Hippocampal formation (tissue), 2 donors: ENCODE data around the gene LAMC2.

ENCODE experiments used
- DNase-seq, 2 donors: peaks; one replicate each; lab custom pipeline; 2025; lab: John Stamatoyannopoulos, UW

Gene LAMC2

GRCh38 chr1:183214021-183214970 is 28.2 kb downstream of the LAMC2 start:
- no peak for DNase-seq

GRCh38 chr1:183215076-183215720 is 29.1 kb downstream of the LAMC2 start:
- DNase-seq = no peak

- DNase-seq = no peak
Observed at GRCh38 chr1:183215936-183216335, 29.9 kb downstream of the LAMC2 start.

- no peak for DNase-seq
Observed at GRCh38 chr1:183218027-183218618, 32.1 kb downstream of the LAMC2 start.

GRCh38 chr1:183218971-183219615 is 33.0 kb downstream of the LAMC2 start:
- no peak for DNase-seq

GRCh38 chr1:183219616-183220009 is 33.5 kb downstream of the LAMC2 start:
- no peak for DNase-seq

GRCh38 chr1:183222909-183223308 is 36.8 kb downstream of the LAMC2 start:
- no peak for DNase-seq

- no peak for DNase-seq
Observed at GRCh38 chr1:183223467-183223866, 37.4 kb downstream of the LAMC2 start.

GRCh38 chr1:183226361-183226760 is 40.3 kb downstream of the LAMC2 start:
- DNase-seq = no peak

GRCh38 chr1:183226963-183227362 is 40.9 kb downstream of the LAMC2 start:
- no peak for DNase-seq

GRCh38 chr1:183227422-183228346 is 41.6 kb downstream of the LAMC2 start:
- no peak for DNase-seq

- DNase-seq = no peak
Observed at GRCh38 chr1:183228347-183229220, 42.5 kb downstream of the LAMC2 start.

GRCh38 chr1:183230413-183230812 is 44.3 kb downstream of the LAMC2 start:
- DNase-seq = no peak

- no peak for DNase-seq
Observed at GRCh38 chr1:183231545-183231944, 45.5 kb downstream of the LAMC2 start.

- no peak for DNase-seq
Observed at GRCh38 chr1:183233113-183233512, 47.0 kb downstream of the LAMC2 start.

- peak in 1 of 2 donors; percentile 21 for DNase-seq
Observed at GRCh38 chr1:183234660-183235476, 48.8 kb downstream of the LAMC2 start.

- no peak for DNase-seq
Observed at GRCh38 chr1:183235503-183235902, 49.4 kb downstream of the LAMC2 start.

- no peak for DNase-seq
Observed at GRCh38 chr1:183236158-183236725, 50.2 kb downstream of the LAMC2 start.

- DNase-seq = no peak
Observed at GRCh38 chr1:183237046-183237445, 51.0 kb downstream of the LAMC2 start.
